H1 (cell line): ENCODE data around the gene ACACA.

Experiments
- ATF3 ChIP-seq: IDR thresholded peaks from 2 replicates; pipeline ENCODE4 v1.6.1; 2011; ENCODE audit warnings: low read depth, mild to moderate bottlenecking, low read length; ENCODE audit not compliant: insufficient read depth
- CEBPB ChIP-seq: IDR thresholded peaks from 2 replicates; pipeline ENCODE4 v1.6.1; 2012; ENCODE audit warnings: low read depth, low read length
- CTCF ChIP-seq, 3 experiments: IDR thresholded peaks; 1 replicate in 2 of 3; 2 replicates in 1 of 3; pipeline versions ENCODE4 v1.5.1 to v1.6.1; 2011; ENCODE audit warnings: low read length in 3 of 3, mild to moderate bottlenecking in 3 of 3, inconsistent platforms in 2 of 3, low read depth in 1 of 3, moderate library complexity in 1 of 3; ENCODE audit not compliant: insufficient read depth in 1 of 3; ENCODE audit errors: control extremely low read depth in 1 of 3
- E2F6 ChIP-seq: IDR thresholded peaks from 2 replicates; pipeline ENCODE4 v1.6.1; 2012; ENCODE audit warnings: inconsistent platforms
- EZH2 ChIP-seq: fragments of 200-600 bp; sonication (generic); IDR thresholded peaks from 2 replicates; pipeline ENCODE4 v1.7.1; 2012; ENCODE audit warnings: low read depth, mild to moderate bottlenecking, moderate library complexity, low read length, inconsistent platforms; ENCODE audit not compliant: severe bottlenecking
- GTF2F1 ChIP-seq: IDR thresholded peaks from 2 replicates; pipeline ENCODE4 v1.6.1; 2012; ENCODE audit warnings: low read depth, low read length, improper control_type of control experiment, borderline replicate concordance
- POLR2A ChIP-seq, 2 experiments: IDR thresholded peaks; 1 replicate in 1 of 2; 2 replicates in 1 of 2; pipeline ENCODE4 v1.6.1; 2011; ENCODE audit warnings: low read depth in 2 of 2, low read length in 2 of 2, mild to moderate bottlenecking in 2 of 2; ENCODE audit errors: control extremely low read depth in 1 of 2
- POLR2AphosphoS5 ChIP-seq: IDR thresholded peaks from 2 replicates; pipeline ENCODE4 v1.6.1; 2011; ENCODE audit warnings: low read depth, low read length
- SIN3A ChIP-seq, 2 experiments: IDR thresholded peaks in 1 of 2; conservative IDR thresholded peaks in 1 of 2; 2 replicates each; pipeline ENCODE4 v1.6.1; 2011 to 2012; ENCODE audit warnings: low read length in 2 of 2, improper control_type of control experiment in 1 of 2, low read depth in 1 of 2, mild to moderate bottlenecking in 1 of 2
- TAF1 ChIP-seq: IDR thresholded peaks from 2 replicates; pipeline ENCODE4 v1.6.1; 2011; ENCODE audit warnings: mild to moderate bottlenecking, low read depth, low read length

- TF ChIP-seq CTCF (IDR thresholded peaks at IDR 0.05; ENCODE audit: control extremely low read depth in 1 of 3, insufficient read depth in 1 of 3, low read depth in 1 of 3, low read length in 3 of 3) = no peak
- TF ChIP-seq ATF3 = no peak
- TF ChIP-seq POLR2A (IDR thresholded peaks at IDR 0.05; ENCODE audit: control extremely low read depth in 1 of 2, low read depth in 2 of 2, low read length in 2 of 2) = no peak
- no peak for TF ChIP-seq GTF2F1
- no peak for TF ChIP-seq SIN3A (conservative IDR thresholded peaks at IDR 0.05 in 1 of 2, IDR thresholded peaks at IDR 0.05 in 1 of 2; ENCODE audit: low read depth in 1 of 2, low read length in 2 of 2)
- no peak for TF ChIP-seq POLR2AphosphoS5
- TF ChIP-seq CEBPB = no peak
- TF ChIP-seq EZH2 = no peak
- no peak for TF ChIP-seq TAF1
- no peak for TF ChIP-seq E2F6
Observed at GRCh38 chr17:37060928-37061327, 345.7 kb downstream of the ACACA start.
